ENCODE data around the gene CIC.

CIC gene

GRCh38 chr19:42332059-42332458, 63.0 kb downstream of the CIC start:
- TF ChIP-seq CTCF (IDR thresholded peaks at IDR 0.05): no peak

- TF ChIP-seq CTCF (IDR thresholded peaks at IDR 0.05): no peak
Measured at GRCh38 chr19:42333018-42333417, 64.0 kb downstream of the CIC start.

GRCh38 chr19:42333975-42334696, 65.1 kb downstream of the CIC start:
- TF ChIP-seq CTCF (IDR thresholded peaks at IDR 0.05): no peak

- TF ChIP-seq CTCF (IDR thresholded peaks at IDR 0.05): no peak
Measured at GRCh38 chr19:42334697-42335373, 65.8 kb downstream of the CIC start.

GRCh38 chr19:42335374-42335936, 66.4 kb downstream of the CIC start:
- no peak for TF ChIP-seq CTCF (IDR thresholded peaks at IDR 0.05)

GRCh38 chr19:42335971-42336370, 66.9 kb downstream of the CIC start:
- TF ChIP-seq CTCF (IDR thresholded peaks at IDR 0.05): no peak

- no peak for TF ChIP-seq CTCF (IDR thresholded peaks at IDR 0.05)
Measured at GRCh38 chr19:42343344-42344110, 74.5 kb downstream of the CIC start.

Data from LNCAP (cell line).